ENCODE results near the gene MOXD1. TPM values are rescaled to one million over a fixed set of nuclear protein-coding genes. Genes with fewer than 3 reads are reported as not detected.

Gene MOXD1
- polyA plus RNA-seq, 1 donor (not counting 4 experiments of a cell fraction or from before 2014, with no cell fraction given): 2.7 TPM

DNA sequence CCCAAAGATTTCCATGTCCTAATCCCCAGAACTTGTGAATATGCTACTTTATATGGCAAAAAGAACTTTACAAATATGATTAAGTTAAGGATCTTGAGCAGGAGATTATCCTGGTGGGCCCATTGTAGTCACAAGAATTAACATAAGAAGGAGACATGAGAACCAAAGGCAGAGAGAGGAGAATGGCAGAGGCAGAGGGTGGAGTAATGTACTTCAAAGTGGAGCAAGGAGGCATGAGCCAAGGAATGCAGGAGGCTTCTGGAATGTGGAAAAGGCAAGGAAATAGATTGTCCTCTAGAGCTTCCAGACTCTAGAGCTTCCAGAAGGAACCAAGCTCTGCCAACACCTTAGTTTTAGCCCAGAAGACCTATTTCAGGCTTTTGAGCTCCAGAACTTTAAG lies 147.4 kb downstream of the MOXD1 start:
- FAIRE-seq: no peak
- dilution Hi-C loops (cut with MboI; ENCODE audit: extremely low pct_ligation_motif_present, low sequenced_read_pairs): no loop called here
- Histone ChIP-seq H3K27ac (ENCODE audit: control insufficient read depth, insufficient read depth, low read length) (no peak overlapping the region), H2AFZ (ENCODE audit: control insufficient read depth, low read length) (no peak overlapping the region), H3K9me1 (ENCODE audit: control insufficient read depth, extremely low read depth, insufficient read depth, low read length) (no peaks in the 10 kb centered on the region), H3K4me1 (ENCODE audit: control insufficient read depth, extremely low read depth, insufficient read depth, low read length) (peaks cover 13% of the 10 kb centered on the region), H3K9ac (ENCODE audit: control insufficient read depth, extremely low read depth, insufficient read depth, low read length) (no peak overlapping the region), H3K27me3 (ENCODE audit: control insufficient read depth, extremely low read depth, insufficient read depth, low read length) (no peaks in the 10 kb centered on the region), H3K4me2 (ENCODE audit: control insufficient read depth, extremely low read depth, insufficient read depth, low read depth, low read length) (no peak overlapping the region), H3K36me3 (ENCODE audit: control insufficient read depth in 2 of 2, extremely low read depth in 1 of 2, insufficient read depth in 2 of 2, low read length in 2 of 2) (no peaks in the 10 kb centered on the region), H3K4me3 (ENCODE audit: control insufficient read depth in 2 of 3, extremely low read depth in 1 of 3, insufficient read depth in 2 of 3, low read depth in 1 of 3, low read length in 3 of 3) (no peak overlapping the region), H3K9me3 (ENCODE audit: control insufficient read depth, low read depth, low read length) (no peaks in the 10 kb centered on the region), H4K20me1 (ENCODE audit: control insufficient read depth, extremely low read depth, insufficient read depth, low read length) (no peaks in the 10 kb centered on the region), H3K79me2 (ENCODE audit: control insufficient read depth, insufficient read depth, low read length) (no peaks in the 10 kb centered on the region)
- TF ChIP-seq, protein P1, sequence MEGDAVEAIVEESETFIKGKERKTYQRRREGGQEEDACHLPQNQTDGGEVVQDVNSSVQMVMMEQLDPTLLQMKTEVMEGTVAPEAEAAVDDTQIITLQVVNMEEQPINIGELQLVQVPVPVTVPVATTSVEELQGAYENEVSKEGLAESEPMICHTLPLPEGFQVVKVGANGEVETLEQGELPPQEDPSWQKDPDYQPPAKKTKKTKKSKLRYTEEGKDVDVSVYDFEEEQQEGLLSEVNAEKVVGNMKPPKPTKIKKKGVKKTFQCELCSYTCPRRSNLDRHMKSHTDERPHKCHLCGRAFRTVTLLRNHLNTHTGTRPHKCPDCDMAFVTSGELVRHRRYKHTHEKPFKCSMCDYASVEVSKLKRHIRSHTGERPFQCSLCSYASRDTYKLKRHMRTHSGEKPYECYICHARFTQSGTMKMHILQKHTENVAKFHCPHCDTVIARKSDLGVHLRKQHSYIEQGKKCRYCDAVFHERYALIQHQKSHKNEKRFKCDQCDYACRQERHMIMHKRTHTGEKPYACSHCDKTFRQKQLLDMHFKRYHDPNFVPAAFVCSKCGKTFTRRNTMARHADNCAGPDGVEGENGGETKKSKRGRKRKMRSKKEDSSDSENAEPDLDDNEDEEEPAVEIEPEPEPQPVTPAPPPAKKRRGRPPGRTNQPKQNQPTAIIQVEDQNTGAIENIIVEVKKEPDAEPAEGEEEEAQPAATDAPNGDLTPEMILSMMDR (optimal IDR thresholded peaks at IDR 0.05 in 1 of 3, IDR thresholded peaks at IDR 0.05 in 1 of 3, conservative IDR thresholded peaks at IDR 0.05 in 1 of 3; ENCODE audit: extremely low read depth in 1 of 3, insufficient read depth in 2 of 3, low read length in 3 of 3): no peak
- no peak for TF ChIP-seq EZH2 (IDR thresholded peaks at IDR 0.05; ENCODE audit: low read length)
- DNase-seq (ENCODE audit: low read depth, low spot score): no peak

DNA sequence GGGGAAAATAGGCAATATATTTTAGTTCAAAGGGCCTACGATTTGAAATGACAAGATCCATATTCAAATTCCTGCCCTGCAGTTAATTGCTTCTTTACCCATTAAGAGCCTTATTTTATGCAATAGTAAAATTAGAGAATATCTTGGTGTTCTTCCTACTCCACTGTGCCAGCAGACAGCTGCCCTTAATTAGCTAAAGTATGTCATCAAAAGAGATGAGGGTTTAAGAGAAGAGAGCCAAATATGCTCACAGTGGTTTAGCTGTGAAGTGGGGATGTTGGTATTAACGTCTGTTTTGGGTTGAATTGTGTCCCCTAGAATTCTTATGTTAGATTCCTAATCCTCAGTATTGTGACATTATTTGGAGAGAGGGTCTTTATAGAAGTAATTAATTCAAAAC lies 148.1 kb downstream of the MOXD1 start:
- no peak for DNase-seq (ENCODE audit: low read depth, low spot score)
- no peak for FAIRE-seq
- Histone ChIP-seq H3K79me2 (ENCODE audit: control insufficient read depth, insufficient read depth, low read length) (no peaks in the 10 kb centered on the region), H3K9me1 (ENCODE audit: control insufficient read depth, extremely low read depth, insufficient read depth, low read length) (no peaks in the 10 kb centered on the region), H3K4me3 (ENCODE audit: control insufficient read depth in 2 of 3, extremely low read depth in 1 of 3, insufficient read depth in 2 of 3, low read depth in 1 of 3, low read length in 3 of 3) (no peak overlapping the region), H3K9me3 (ENCODE audit: control insufficient read depth, low read depth, low read length) (no peaks in the 10 kb centered on the region), H3K4me1 (ENCODE audit: control insufficient read depth, extremely low read depth, insufficient read depth, low read length) (peaks cover 13% of the 10 kb centered on the region), H4K20me1 (ENCODE audit: control insufficient read depth, extremely low read depth, insufficient read depth, low read length) (no peaks in the 10 kb centered on the region), H3K9ac (ENCODE audit: control insufficient read depth, extremely low read depth, insufficient read depth, low read length) (no peak overlapping the region), H3K27ac (ENCODE audit: control insufficient read depth, insufficient read depth, low read length) (no peak overlapping the region), H2AFZ (ENCODE audit: control insufficient read depth, low read length) (no peak overlapping the region), H3K4me2 (ENCODE audit: control insufficient read depth, extremely low read depth, insufficient read depth, low read depth, low read length) (no peak overlapping the region), H3K27me3 (ENCODE audit: control insufficient read depth, extremely low read depth, insufficient read depth, low read length) (no peaks in the 10 kb centered on the region), H3K36me3 (ENCODE audit: control insufficient read depth in 2 of 2, extremely low read depth in 1 of 2, insufficient read depth in 2 of 2, low read length in 2 of 2) (no peaks in the 10 kb centered on the region)
- no peak for TF ChIP-seq EZH2 (IDR thresholded peaks at IDR 0.05; ENCODE audit: low read length)
- TF ChIP-seq, protein P1 (optimal IDR thresholded peaks at IDR 0.05 in 1 of 3, IDR thresholded peaks at IDR 0.05 in 1 of 3, conservative IDR thresholded peaks at IDR 0.05 in 1 of 3; ENCODE audit: extremely low read depth in 1 of 3, insufficient read depth in 2 of 3, low read length in 3 of 3): no peak
- dilution Hi-C loops (cut with MboI; ENCODE audit: extremely low pct_ligation_motif_present, low sequenced_read_pairs): no loop called here

Measured in keratinocyte (primary cell).